HG03565 (cell line): ENCODE results near the gene RPS6KB1.
"Not testable (repeated sequence)": the region's sequence is repeated elsewhere in the genome, so short reads cannot be mapped to it uniquely, and the experiment has no call there.

Source experiments
- ATAC-seq: cut with Tn5 transposase; IDR thresholded peaks from one replicate; pipeline ENCODE4 v1.9.1; 2021; ENCODE audit warnings: mild to moderate bottlenecking, moderate library complexity; ENCODE audit not compliant: unreplicated experiment

The RPS6KB1 gene

GRCh38 chr17:59870482-59870881 lies 22.4 kb upstream of the RPS6KB1 start:
- no peak for ATAC-seq

- ATAC-seq, result no peak
Observed at GRCh38 chr17:59872351-59872750, 20.6 kb upstream of the RPS6KB1 start.

GRCh38 chr17:59873414-59873813 lies 19.5 kb upstream of the RPS6KB1 start:
- not testable (repeated sequence) for ATAC-seq

GRCh38 chr17:59874376-59874775 lies 18.5 kb upstream of the RPS6KB1 start:
- no peak for ATAC-seq

GRCh38 chr17:59876107-59876506 lies 16.8 kb upstream of the RPS6KB1 start:
- no peak for ATAC-seq

GRCh38 chr17:59877965-59878364 lies 15.0 kb upstream of the RPS6KB1 start:
- no peak for ATAC-seq

- no peak for ATAC-seq
Observed at GRCh38 chr17:59878624-59879023, 14.3 kb upstream of the RPS6KB1 start.

- no peak for ATAC-seq
Observed at GRCh38 chr17:59884861-59885260, 8.1 kb upstream of the RPS6KB1 start.

- no peak for ATAC-seq
Observed at GRCh38 chr17:59888145-59888750, 4.7 kb upstream of the RPS6KB1 start.

GRCh38 chr17:59890720-59891119 lies 2.2 kb upstream of the RPS6KB1 start:
- no peak for ATAC-seq

- peak; percentile 49 for ATAC-seq
Observed at GRCh38 chr17:59892251-59892923, 534 bp upstream of the RPS6KB1 start.

- no peak for ATAC-seq
Observed at GRCh38 chr17:59893676-59894100, 767 bp downstream of the RPS6KB1 start.

- ATAC-seq, result no peak
Observed at GRCh38 chr17:59897090-59897489, 4.2 kb downstream of the RPS6KB1 start.

GRCh38 chr17:59899099-59899498 lies 6.2 kb downstream of the RPS6KB1 start:
- ATAC-seq, result no peak

GRCh38 chr17:59901604-59902003 lies 8.7 kb downstream of the RPS6KB1 start:
- no peak for ATAC-seq

- ATAC-seq, result no peak
Observed at GRCh38 chr17:59903455-59903854, 10.5 kb downstream of the RPS6KB1 start.

- ATAC-seq, result no peak
Observed at GRCh38 chr17:59907467-59907866, 14.5 kb downstream of the RPS6KB1 start.

GRCh38 chr17:59914274-59914854 lies 21.4 kb downstream of the RPS6KB1 start:
- no peak for ATAC-seq

GRCh38 chr17:59916446-59916845 lies 23.5 kb downstream of the RPS6KB1 start:
- no peak for ATAC-seq

GRCh38 chr17:59920637-59921036 lies 27.7 kb downstream of the RPS6KB1 start:
- not testable (repeated sequence) for ATAC-seq

- ATAC-seq, result not testable (repeated sequence)
Observed at GRCh38 chr17:59930121-59930520, 37.2 kb downstream of the RPS6KB1 start.

GRCh38 chr17:59930768-59931167 lies 37.8 kb downstream of the RPS6KB1 start:
- not testable (repeated sequence) for ATAC-seq
